ENCODE data around the gene SLC43A2.
A peak's percentile ranks its signal among the peaks of the same experiment; 100 is the strongest.
"Not testable (repeated sequence)": the region's sequence is repeated elsewhere in the genome, so short reads cannot be mapped to it uniquely, and the experiment has no call there.

Gene SLC43A2
- total RNA-seq = 2.5 to 4.7 reads per million in 2 donors

DNA sequence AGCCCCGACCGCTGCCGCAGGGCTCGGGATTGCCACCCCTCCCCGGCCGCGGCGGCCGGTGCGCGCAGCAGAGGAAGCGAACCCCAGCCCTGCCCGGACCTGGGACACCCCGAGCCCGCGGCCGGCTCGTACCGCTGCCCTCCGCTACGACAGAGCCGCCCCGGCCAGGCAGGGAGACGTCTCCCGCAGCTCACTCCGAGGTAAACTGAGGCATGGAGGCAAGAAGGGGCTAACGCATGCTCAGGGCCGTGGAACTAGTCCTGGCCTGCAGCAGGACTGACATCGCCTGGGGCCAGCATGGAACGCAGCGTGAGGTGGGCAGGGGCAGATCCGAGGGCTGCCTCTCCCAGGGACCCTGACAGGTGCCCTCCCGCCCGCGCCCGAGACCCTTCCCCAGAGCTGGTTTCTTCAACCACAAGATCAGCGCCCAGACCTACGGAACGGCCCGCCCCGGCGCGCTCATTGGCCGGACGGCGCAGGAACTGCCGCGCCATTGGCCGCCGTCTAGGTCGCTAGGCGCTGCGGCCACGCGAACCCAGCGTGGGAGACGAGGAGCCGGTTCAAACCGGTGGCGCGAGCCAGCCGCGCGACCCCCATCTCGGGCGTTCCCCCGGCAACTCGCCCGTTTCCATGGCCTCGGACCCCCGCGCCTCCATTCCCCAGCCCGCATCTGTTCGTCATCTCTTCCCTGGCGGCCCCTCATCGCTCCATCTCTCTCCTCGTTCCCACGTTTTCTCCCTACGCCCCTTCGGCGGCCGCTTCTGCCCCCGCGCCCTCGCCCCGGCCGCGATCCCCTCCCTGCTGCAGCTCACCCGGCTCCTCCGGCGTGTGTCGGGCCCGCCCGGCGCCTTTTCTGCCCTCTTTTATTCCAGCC is at the start of gene SLC43A2:
SLC43A2 (minus strand) TSS at position 853 of the 874 bp plus-strand sequence. CDS start 960 bp downstream, outside the sequence.
- DNase-seq = peak; percentile 52 to 77 (median 63)

DNA sequence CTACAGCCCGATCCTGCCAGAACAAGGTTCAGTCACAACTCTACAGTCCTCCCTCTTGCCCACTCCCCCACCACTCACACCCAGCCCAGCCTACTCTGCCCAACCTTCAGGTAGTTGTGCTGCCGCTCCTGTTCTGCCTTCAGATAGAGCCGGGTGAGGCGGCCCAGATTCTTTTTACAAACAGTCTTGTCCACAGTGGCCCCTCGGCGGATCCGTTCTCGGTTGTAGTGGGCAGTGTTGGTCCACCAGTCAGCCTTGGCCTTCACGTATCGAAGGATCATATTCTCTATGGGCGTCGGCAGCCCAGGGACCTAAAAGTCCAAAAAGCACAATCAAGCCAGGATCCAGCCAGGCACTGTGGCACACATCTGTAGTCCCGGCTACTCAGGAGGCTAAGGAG is 47.8 kb upstream of the SLC43A2 start:
- DNase-seq = no peak

DNA sequence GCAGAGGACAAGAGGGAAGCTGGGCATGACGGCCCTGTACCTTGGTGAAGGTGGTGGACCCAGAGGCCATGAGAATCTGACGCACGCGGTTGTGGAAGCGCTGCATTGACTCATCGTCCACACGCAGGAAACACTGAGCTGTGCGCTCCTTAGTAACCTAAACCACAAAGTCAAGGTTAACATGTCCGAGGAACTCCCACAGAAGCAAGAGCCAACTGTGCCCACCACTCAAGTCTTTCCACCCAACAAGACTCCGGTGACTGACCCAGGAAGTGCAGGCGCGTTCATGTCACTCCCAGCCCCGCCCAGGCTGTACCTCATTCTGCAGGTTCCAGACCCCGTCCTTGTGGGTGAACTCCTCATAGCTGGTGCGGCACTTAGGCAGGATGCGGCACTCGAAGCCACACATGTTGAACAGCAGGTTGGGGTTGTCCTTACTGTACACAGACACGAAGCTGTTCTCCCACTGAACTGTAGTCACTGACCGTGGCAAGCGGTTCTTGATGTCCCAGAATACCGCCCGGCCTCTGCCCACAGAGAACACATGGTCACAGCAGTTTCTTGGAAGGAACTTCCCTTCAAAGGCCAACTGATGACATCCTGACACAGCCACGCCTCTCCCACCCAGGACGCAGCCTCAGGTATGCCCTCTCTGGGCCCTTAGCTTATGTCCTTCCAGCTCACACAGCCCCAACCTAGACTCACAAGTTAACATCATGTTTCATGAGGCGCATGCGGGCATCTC is 44.6 kb upstream of the SLC43A2 start:
- DNase-seq = peak in 2 of 5 experiments; percentile 14 to 18

DNA sequence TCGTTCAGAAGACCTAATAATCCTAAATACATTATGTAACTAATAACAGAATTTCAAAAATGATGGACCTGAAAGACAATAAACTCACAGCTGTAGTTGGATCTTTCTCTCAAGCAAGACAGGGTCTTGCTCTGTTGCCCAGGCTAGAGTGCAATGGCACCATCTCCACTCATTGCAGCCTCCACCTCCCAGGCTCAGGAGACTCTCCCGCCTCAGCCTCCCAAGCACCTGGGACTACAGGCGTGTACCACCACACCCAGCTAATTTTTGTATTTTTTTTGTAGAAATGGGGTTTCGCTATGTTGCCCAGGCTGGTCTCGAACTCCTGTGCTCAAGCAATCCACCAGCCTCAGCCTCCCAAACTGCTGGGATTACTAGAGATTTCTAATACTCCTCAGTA is 35.3 kb upstream of the SLC43A2 start:
- not testable (repeated sequence) for DNase-seq

DNA sequence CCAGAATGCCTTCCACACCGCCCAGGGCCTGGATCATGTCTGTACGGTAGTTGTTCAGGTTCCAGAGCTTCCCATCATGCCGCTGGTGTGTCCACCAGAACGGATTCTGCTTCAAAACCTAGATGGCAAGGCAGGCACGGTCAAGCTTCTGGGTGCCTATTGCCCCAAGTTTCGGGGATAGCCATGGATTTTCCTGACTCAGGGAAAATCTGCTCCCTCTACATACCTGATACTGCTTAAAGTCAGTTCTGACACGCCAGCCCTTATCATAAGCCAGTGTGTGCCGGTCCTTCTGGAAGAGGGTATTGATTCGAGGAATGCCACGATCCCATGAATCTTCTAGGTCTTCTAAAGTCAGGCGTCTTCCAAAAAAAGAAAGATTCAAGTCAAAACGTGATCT is 32.4 kb upstream of the SLC43A2 start:
- DNase-seq = no peak

DNA sequence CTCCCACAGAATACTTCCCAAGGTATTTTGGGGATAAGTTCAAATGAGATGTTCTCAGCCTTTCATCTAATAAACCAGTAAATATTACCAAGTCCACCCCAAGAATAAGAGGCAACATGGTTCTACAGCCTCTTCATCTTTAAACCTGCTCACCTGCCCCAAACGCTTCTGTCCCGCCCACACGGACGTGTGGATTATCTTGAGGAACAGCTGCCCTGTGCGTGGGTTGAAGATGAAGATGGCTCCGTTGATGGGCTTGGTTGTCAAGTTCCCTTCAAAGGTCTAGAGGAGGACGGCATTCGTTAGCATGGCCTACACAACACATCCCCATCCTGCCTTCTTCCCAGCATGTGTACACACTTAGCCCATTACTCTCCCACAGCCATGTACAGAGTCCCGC is 29.5 kb upstream of the SLC43A2 start:
- DNase-seq = no peak

DNA sequence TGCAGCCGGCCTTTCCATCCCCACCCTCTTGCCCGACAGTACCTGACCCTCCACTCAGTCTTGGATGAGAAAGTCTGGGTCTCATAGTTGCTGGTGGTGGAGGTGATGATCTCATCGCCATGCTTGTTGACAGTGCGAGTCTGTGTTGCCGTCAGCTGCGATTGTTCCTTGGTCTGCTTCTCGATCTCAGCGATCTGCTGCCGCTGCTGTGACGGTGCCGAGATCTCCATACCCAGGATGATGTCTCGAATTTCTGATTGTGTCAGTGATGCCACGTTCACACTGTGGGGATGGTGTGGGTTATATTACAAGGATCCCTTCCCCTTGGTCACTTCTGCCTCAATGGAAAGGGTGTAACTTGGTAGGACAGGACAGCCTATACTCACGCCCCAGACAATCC is 25.1 kb upstream of the SLC43A2 start:
- DNase-seq = no peak

DNA sequence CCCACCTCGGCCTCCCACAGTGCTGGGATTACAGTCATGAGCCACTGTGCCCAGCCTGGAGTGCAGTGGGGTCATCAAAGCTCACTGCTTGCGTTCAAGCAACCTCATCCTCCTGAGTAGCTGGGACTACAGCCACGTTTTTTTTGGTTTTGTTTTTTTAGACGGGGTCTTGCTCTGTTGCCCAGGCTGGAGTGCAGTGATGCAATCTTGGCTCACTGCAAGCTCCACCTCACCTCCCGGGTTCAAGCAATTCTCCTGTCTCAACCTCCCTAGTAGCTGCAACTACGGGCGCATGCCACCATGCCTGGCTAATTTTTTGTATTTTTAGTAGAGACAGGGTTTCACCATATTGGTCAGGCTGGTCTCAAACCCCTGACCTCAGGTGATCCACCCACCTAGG is 24.2 kb upstream of the SLC43A2 start:
- not testable (repeated sequence) for DNase-seq

DNA sequence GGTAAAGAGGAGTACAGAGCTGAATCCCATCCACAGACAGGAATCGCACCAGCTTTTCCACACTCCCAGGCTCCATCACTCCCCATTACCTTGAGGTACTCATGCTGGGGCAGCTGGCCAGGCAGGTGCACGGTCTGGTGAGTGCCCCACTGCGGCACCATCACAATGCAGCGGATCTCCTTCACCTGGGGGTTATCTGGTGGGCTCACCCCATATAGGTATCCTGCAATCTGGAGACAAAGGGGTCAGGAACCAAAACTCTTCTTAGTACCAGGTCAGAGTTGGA is 22.9 kb upstream of the SLC43A2 start:
- DNase-seq = no peak

DNA sequence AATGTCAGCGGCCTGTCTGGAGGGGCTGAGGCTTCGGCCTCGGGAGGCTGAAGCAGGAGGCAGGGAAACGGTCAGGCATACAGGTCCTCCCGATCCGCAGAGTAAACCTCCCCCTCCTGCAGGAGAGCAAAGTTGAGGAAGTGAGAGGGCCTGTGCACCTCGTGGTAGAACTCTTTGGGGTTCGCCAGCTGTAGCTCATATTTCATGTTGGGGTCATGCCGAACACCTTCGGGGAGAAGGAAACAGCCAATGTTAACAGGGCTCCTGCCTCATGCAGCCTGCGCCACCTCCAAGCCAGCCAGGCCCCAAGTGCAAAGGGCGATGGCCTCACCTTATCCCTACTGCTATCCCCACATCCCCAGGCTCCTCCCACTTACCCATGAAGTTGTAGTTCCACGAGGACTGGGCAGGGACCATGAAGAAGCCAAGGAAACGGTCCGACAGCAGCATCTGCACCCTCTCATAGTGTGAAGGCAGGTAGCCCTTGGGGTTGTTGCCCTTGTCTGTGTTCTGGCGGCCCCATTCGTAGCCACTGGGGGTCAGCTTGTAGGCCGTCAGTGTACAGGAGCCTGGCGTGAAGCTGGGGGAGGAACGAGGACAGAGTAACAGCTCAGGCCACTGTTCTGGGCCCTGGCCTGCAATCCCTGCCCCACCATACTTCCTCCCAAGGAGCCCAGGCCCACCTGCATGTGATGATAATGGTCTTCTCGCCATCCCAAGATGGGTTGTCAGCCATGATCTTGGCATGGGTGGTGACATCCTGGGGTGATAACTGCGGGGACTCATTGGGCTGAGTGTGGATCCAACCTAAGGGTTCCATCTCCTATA is 22.3 kb upstream of the SLC43A2 start:
- DNase-seq = no peak

DNA sequence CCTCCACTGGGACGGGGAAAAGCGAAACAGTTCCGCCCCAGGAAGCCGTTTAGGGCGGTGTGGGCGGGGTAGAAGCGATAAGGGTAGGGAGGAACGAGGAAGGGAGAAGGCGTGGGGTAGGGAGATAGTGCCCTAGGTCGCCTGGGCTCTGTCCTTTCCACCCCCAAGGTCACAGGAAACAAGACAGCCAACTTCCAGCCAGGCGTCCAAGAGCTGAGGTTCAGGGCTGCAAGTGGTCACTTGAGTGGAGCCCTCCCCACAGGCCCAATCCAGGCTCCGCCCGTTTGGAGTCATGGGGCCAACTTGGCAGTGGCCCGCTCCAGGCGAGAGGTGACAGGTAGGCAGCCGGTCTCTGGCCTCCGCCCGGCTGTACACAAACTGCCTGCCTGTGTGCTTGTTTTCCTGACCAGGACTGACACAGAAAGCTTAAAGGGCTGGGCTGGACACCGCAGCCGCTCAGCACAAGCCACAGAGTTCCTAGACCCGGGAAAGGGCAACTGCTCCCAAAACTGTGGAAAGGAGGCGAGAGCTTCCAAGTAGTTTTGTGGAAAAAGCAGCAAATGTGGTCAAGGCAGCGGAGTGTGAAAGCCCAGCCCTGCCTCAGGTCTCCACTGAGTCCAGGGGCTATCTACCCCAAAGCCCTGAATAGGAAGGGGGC is 21.3 kb upstream of the SLC43A2 start, which contains the start of gene RILP:
RILP (minus strand) TSS at position 23 of the 658 bp plus-strand sequence. CDS start 62 bp downstream, outside the sequence.
- no peak for DNase-seq

DNA sequence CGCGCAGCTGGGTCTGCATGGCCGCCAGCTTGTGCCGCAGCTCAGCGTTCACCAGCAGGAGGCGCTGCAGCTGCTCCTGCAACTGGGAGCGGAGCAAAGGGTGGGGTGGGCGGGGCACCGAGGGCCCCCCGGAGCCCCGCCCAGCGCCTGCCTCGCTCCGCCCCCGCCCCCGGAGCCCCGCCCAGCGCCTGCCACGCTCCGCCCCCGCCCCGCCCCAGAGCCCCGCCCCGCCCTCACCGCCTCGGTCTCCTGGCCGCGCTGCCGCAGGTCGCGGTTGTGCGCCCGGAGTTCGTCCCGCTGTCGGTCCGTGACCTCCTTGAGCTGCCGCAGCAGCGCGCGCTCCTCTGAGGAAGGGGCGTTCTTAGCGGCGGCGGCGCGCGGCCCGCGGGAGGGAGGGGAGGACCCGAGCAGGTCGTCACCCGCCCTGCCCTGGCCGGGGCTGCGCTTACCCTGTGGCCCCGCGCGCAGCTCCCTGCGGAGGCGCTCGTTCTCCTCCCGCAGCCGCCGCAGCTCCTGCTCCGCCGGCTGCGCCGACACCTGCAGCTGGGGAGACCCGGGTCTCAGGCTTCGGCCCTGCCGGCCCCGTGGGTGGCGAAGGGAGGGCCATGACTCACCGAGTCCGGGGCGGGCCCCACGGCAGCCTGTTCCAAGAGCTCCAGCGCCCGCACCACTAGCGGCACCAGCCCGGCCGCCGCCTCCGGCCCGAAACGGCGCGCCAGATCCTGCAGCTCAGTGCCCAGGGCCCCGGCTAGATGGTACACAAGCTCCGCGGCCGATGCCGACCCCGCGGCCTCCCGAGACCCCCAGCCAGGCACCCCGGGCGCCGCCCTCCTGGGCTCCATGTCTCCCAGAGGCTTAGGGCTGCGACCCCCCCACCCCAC is 20.6 kb upstream of the SLC43A2 start:
- peak; percentile 88 to 93 (median 93) for DNase-seq

DNA sequence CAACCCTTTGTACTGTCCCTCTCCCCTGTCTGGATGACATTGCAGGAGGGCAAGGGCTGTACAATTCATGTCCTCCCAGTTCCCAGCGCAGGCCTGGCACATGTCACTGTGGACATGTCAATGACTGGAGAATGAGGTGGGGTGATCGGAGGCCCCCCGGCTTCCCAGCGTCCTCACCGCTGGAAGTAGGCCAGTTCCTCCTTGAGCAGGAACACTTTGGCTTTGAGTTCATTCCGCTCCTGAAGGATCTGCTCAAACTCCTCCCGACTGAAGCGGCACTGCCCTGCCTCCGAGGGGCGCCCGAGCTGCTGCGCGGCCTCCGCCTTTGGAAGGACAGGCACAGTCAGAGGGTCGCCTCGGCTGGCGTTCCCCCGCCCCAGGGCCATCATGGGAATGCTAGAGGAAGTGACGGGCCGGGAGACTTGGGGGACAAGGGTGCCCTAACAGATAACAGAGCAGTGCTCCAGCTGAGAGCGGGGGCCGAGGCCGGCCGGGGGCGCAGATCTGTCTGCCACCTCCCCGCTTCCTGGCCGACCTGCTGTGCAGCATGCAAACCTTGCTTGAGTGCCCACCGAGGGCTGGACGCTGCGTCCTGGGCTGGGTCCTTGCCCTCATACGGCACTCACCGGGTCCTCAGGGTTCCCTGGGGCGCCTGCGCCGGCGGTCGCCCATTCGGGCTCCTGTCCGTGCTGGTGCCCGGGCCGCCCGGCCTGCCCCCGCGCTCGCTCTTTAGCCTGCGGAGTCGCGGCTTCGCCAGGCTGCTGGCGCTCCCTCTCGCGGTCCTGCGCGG is 19.7 kb upstream of the SLC43A2 start:
- DNase-seq = no peak

DNA sequence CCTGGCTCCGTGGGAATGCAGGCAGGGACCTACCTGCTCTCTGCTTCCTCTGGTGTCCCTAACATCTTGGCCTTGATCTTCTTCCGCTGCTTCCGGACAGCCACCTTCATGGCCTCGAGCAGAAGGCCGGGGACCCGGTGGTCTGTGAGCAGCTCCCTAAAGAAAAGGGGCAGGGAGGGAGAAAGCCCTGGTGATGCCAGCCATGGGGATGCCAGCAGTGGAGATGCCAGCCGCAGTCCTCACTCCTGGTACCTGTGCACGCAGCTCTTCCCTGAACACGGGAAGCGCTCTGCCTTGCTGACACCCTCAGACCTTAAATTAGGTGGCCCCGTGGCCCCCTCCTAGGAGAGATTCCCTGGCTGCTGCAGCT is 19.2 kb upstream of the SLC43A2 start:
- DNase-seq = no peak

DNA sequence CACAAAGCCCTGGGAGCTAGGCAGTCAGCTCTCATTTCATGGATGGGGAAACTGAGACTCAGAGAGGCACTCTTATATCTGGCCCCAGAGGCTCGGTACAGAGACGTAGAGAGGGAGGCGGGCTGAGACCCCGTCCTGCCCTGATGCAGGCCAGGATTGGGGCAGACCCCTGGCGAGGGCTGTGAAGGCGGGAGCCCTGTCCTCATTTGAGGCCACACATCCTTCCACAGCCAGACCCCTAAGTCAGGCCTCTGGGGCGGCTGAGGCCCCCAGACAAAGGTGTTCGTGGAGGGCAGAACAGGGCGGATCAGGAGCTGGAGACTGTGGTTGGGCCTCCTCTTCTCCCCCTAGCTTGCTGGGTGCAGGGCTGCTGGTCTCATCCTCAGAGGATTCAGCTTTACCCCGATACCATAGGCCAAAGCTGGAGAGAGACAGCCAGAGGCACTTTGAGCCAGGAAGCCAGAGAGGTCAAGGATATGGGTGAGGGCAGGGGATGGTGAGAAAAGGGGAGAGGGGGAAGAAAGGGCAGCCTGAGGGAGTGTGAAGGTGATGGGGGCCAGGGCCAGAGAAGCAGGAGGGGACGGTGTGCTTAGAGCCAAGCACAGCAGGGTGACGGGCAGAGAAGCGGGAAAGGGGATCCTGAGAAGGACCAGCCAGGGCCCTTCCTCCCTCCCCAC is 17.7 kb upstream of the SLC43A2 start:
- DNase-seq = no peak

DNA sequence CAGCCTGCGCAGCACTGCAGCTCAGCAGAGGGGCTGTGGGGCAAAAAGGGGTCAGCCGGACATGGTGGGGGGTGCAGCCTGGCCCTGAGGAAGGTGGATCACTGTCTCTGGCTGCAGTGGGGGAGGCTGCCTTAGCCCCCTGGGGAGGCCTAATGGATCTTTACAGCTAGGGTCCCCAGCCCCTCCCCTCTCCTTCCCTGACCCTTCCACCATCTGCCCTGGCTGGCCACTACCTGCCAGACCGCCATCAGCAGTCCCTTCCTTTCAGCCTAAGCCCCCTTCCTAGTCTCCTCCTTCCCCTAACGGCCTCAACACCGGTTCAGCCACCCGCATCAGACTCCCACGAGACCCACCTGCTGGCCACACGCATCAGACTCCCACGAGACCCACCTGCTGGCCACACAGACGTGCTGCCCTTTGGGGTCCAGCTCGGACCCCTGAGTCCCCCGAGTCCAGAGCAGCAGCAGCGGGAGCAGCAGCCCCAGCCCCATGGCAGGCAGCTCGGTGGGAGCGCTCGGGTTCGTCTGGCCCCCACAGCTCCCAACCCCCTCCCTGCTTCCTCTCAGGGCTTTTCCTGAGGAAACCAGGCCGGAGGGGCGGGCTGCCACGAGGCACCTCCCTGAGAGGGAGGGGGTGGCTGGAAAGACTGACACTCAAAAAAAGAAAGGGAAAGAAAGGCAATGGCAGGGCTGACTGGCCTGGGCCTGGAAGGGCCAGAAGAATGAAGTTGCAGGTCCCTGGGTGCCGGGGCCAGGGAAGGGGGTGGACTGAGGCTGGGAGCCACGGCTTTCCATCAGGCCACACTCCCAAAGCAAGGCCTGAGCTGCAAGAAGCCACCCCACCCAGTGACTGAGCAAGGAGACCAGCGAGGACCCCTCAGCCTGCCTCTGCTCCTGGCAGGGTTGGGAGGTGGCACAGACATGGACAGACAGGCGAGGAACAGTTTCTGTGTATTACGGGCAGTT is 16.9 kb upstream of the SLC43A2 start, which contains the start of gene SCARF1:
SCARF1 (minus strand) TSS at position 526 of the 965 bp plus-strand sequence; CDS start at position 491, 35 bp downstream.
- no peak for DNase-seq

DNA sequence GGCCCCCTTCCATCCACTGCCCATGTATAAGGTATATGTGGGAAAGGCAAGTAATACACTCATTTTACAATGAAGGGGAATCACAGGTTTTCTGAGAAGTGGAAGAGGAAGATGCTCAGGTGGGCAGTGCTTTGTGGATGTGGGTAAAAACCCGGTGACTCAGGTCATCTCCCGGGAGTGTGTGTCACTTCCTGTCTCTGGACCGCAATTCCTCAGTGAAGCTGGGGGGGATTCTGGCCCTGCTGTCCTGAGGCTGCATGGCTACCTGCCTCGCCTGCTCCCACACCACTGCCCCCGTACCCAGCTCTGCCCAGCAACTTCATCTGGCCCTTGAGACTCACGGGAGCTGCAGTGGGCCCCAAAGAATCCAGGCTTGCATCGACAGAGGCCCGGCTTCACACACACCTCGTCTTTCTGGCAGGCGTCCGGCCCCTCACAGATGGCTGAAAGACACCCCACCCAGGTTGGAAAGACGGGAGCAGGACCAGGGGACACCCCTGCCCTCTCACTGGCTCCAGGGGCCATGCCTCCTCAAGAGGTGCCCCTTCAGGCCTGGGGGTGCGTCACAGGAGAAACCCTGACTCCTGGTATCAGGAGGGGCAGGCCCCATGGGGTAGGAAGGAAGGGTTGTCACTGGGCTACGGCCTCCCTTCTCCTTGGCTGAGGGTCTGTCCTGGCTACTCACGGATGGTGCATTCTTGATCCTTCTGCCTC is 16.0 kb upstream of the SLC43A2 start:
- no peak for DNase-seq

DNA sequence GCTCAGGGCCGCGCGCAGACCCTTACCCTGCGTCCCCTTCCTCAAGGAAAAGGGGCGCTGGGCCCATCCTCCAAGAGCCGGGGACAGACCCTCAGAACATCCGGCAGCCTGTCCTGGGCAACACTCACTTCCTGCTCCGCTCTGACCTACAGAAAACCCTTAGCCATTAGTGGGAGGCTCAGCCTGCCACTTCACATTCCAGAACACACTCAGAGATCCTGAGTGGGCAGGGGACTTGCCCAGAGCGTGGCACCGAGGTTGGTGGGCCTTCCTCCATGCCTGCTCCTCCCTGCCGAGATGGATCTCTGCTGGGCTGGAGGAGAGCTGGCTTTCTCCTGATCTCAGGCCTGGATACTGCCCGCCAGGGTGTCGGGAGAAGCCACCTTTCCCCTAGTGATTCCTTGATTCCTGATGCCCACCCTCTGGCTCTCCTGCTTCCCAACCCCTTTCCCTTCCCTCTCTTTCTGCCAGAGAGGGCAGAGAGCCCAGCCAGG is 15.4 kb upstream of the SLC43A2 start:
- no peak for DNase-seq
